Stimulated activated CD4-positive, alpha-beta T cell treated with anti-CD3 and anti-CD28 coated beads, Interleukin-4, amount 100 ng/mL, for 1 hour (primary cell): Measurements from ENCODE around the gene OLFML2A.

Experiments used
- DNase-seq: peaks from one replicate; pipeline ENCODE4 v3.0.0-alpha.2; 2020

The OLFML2A gene

GRCh38 chr9:124855944-124856765, 79.2 kb downstream of the OLFML2A start:
- DNase-seq = peak; percentile 38

DNA sequence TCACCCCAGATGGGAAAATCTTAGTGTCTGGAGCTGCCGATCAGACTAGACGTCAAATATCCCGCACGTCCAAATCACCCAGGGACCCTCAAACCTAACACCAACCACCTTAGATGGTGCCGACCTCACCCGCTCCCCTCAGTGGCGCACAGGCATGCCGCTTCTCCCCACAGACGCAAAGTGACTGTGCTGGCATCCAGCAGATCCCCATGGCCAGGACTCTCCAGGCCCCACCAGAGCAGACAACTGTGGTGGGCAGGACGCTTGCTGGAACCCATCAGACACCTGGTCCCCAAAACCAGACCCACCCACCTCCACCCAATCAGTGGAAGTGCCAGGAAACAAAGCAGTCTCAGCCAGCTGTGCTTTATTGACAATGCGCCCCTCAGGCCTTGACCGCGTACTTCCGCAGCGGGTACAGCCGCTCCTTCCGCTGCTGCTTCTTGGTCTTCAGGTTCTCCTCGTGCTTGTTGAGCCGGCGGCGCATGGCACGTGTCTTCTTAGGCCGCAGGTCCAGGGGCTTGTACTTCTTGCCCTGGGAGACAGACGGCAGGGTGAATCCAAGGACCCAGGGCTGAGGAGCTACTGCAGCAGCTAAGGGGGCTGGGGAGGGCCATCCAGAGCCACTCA, 80.7 kb downstream of the OLFML2A start:
- no peak for DNase-seq

DNA sequence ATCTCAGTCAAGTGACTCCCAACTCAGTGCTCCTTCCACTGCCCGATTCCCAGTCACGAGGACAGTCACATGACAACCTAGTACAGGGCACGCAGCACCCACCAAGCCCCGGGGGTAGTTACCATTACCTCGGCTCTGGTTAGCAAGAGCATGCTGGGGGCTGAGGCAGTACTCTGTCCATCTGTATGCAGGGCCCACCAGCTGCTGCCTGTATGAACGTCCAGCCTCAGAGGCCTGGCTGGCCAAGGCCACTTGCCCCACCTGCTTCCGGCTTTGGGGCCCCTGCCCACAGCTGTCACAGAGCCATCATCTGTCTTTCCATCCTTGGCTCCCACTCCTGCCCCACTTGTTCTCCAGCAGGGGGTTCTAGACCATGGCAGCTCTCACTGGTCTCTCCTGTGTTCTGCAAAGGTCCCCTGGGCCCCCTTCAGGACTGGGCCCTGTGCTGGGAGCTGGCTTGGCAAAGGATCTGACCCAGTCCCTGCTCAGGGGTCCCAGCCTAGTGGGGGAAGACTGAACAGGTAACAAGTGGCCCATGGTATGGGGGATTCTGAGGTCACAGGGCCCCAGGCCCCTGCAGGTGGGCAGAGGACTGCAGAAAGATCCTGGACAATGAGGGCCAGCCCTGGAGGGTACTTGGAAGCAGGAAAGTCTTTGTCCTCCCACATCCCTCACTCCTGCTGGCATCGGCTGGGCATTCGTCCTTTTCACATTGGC, 81.6 kb downstream of the OLFML2A start:
- DNase-seq = no peak

GRCh38 chr9:124859803-124860581, 83.1 kb downstream of the OLFML2A start:
- no peak for DNase-seq

DNA sequence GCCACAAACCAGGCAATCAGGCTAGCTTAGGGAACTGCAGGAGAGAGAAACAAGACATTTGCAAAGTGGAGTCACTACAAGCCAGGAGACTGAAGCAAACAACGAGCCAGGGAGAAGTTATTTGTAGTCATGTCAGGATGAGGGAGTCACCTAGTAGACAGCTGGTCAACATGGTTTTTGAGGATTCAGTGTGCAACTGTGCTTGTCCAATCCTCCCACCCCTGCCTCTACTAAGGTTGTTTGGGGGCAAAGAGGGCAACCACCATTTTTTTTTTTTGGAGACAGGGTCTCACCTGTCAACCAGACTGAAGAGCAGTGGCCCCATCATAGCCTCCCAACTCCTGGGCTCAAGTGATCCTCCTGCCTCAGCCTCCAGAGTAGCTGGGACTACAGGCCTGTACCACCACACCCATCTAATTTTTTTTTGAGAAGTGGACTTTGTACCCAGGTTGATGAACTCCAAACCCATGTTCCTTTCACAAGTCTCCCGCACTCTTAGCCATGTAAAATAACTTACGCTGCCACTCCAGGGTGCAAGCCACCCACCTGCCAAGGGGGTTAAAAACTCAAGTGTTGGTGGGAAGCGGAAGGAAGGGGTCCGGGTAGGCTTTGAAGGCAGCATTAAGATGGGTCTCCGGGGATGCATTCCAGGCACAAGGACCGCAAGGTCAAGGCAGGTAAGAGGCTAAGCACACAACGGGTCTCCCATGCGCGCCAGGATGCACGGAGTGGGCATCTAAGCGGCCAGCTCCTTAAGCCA, 83.8 kb downstream of the OLFML2A start:
- no peak for DNase-seq

DNA sequence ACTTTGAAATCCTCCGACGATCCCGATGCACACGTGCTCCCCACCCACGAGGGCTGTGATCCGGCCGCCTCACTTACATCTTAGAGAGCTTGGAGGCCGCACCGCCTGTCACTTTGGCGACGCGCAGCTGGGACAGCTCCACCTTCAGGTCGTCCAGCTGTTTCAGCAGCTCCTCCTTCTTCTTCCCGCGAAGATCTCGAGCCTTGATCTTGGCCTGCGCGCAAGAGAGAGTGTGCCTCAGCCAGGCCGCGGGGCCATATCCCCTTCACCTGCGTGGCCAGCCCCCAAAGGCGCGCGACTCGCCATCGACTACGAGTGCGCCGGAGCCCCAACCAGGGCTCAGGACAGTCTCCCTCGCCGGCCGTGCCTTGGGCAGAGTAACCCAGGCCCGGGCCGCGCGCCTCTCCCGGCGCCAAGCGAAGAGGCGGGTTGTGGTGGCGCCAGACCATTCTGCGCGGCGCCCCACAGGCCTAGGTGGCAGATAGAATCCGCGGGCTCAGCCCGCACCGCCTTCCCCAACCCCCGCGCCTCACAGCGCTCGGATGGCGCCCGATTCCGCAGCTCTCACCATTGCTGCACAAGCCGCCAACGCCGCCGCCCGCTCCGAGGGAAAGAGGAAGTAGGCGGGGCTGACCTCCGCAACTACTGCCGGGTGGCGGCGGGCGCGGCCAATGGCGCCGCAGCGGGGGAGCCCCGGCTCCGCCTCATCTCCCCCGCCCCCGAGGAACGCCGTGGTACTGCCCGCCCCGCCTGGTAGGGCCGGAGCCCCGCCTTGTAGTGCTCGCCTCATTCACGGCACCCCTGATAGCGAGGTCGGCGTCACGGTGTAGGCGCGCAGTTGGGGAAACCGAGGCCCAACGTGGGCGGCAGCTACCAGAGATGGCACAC, 84.7 kb downstream of the OLFML2A start, which contains the start of the genes ARPC5L and RPL35:
Gene ARPC5L, plus strand, starts transcription at position 789 of the 888 bp plus-strand sequence. CDS start 7,161 bp downstream, outside the sequence.
Gene RPL35, minus strand, starts transcription at position 616 of the 888 bp plus-strand sequence. Its CDS starts 45 bp downstream, at position 571.
- peak; percentile 97 for DNase-seq

DNA sequence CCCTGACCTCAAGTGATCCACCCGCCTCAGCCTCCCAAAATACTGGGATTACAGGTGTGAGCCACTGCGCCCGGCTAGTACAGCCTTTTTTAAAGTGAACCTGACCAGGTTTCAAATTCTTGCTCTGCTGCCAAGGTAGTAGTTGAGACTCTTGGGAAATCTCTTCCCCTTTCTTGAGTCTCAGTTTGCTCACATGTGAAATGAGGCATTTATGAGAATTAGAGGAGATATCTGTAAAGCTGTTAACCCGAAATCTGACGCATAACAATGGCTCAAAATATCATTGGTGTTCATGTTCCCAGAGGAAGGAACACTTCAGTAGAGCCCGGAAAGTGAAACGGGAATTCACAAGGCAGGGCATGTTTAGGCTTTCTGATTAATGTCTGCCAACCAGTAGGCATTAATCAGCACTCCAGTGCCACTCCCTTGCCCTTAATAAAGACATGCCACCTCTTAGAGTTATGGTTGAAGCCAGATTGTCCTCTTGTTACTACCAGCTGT, 86.5 kb downstream of the OLFML2A start:
- no peak for DNase-seq
